Muscle of back (tissue), 13 donors: Measurements from ENCODE around the gene TBC1D10B. TPM values are rescaled to one million over a fixed set of nuclear protein-coding genes. Genes with fewer than 3 reads are reported as not detected.
A peak's percentile ranks its signal among the peaks of the same experiment; 100 is the strongest.

ENCODE experiments used
- DNase-seq, 3 donors: peaks; one replicate each; pipeline versions ENCODE4 v3.0.0 to v3.0.0-alpha.2; 2013
- long read RNA-seq, 9 donors: transcript quantifications; one replicate each; lab custom pipeline, GENCODE V29; 2026
- polyA plus RNA-seq, 10 donors: library from polyadenylated mRNA; unstranded; fragments of 120-200 nt; gene quantifications; one replicate each; pipeline ENCODE4 v1.2.1, GENCODE V29; 2013; ENCODE audit not compliant: insufficient read length in 10 of 10

Gene TBC1D10B
- 10 to 100 TPM; 26.6 to 33.6 (median 29.4) TPM for polyA plus RNA-seq
- long read RNA-seq, donor 1, partial matches to known transcripts = 0 of 5 reads
- long read RNA-seq, donor 1, other reads (novel, unspliced or antisense) = 0 of 5 reads
- long read RNA-seq, donor 2, partial matches to known transcripts = 5 of 8 reads
- long read RNA-seq, donor 2, other reads (novel, unspliced or antisense) = 0 of 8 reads
- long read RNA-seq, donor 3 = 0 reads
- long read RNA-seq, donor 4, partial matches to known transcripts = 0 of 1 reads
- long read RNA-seq, donor 4, other reads (novel, unspliced or antisense) = 0 of 1 reads
- long read RNA-seq, donor 5, partial matches to known transcripts = 0 of 3 reads
- long read RNA-seq, donor 5, other reads (novel, unspliced or antisense) = 0 of 3 reads
- long read RNA-seq, donor 6, transcript TBC1D10B-201 (9 exons, 3,350 nt) = major isoform, 6 of 16 reads
- long read RNA-seq, donor 6, partial matches to known transcripts = 6 of 16 reads
- long read RNA-seq, donor 6, other reads (novel, unspliced or antisense) = 0 of 16 reads
- long read RNA-seq, donor 7, partial matches to known transcripts = 19,197 of 19,846 reads
- long read RNA-seq, donor 7, other reads (novel, unspliced or antisense) = 647 of 19,846 reads
- long read RNA-seq, donor 8, partial matches to known transcripts = 7,834 of 8,078 reads
- long read RNA-seq, donor 8, other reads (novel, unspliced or antisense) = 240 of 8,078 reads
- long read RNA-seq, donor 9, partial matches to known transcripts = 0 of 2 reads
- long read RNA-seq, donor 9, other reads (novel, unspliced or antisense) = 0 of 2 reads

- peak; percentile 100 for DNase-seq
These were observed at the start of gene TBC1D10B for GRCh38 chr16:30370456-30371247. Gene TBC1D10B (minus strand): TSS chr16:30370494. CDS start chr16:30370183, 311 bp downstream.

GRCh38 chr16:30418350-30419181 is 48.3 kb upstream of the TBC1D10B start:
- DNase-seq = peak in 1 of 3 donors; percentile 30

GRCh38 chr16:30417529-30418349 is 47.4 kb upstream of the TBC1D10B start:
- peak; percentile 87 to 96 (median 92) for DNase-seq

GRCh38 chr16:30416624-30417528 is 46.6 kb upstream of the TBC1D10B start:
- DNase-seq = no peak

- DNase-seq = no peak
These were observed 45.8 kb upstream of the TBC1D10B start for GRCh38 chr16:30416047-30416603.

GRCh38 chr16:30414159-30414558 is 43.9 kb upstream of the TBC1D10B start:
- no peak for DNase-seq

- DNase-seq = no peak
These were observed 43.0 kb upstream of the TBC1D10B start for GRCh38 chr16:30413112-30413806.

GRCh38 chr16:30409125-30410060 is 39.1 kb upstream of the TBC1D10B start:
- peak; percentile 84 to 94 (median 91) for DNase-seq

- peak in 1 of 3 donors; percentile 44 for DNase-seq
These were observed 37.7 kb upstream of the TBC1D10B start for GRCh38 chr16:30407804-30408534.

- peak; percentile 87 to 98 (median 94) for DNase-seq
These were observed 37.0 kb upstream of the TBC1D10B start, which contains the start of gene ZNF771 for GRCh38 chr16:30407102-30407803. Gene ZNF771 (plus strand): TSS chr16:30407606. CDS start chr16:30408054, 448 bp downstream.

- DNase-seq = no peak
These were observed 36.5 kb upstream of the TBC1D10B start for GRCh38 chr16:30406795-30407101.

- DNase-seq = no peak
These were observed 31.6 kb upstream of the TBC1D10B start for GRCh38 chr16:30401768-30402425.

GRCh38 chr16:30399435-30400186 is 29.3 kb upstream of the TBC1D10B start:
- no peak for DNase-seq
